ENCODE results near the gene MEF2D.

The MEF2D gene

GRCh38 chr1:156461781-156462647, 38.6 kb downstream of the MEF2D start:
- Histone ChIP-seq H3K79me2 (ENCODE audit: low read length) (no peaks in the 10 kb centered on the region), H3K4me1 (ENCODE audit: low read length) (peaks cover 3% of the 10 kb centered on the region), H3K36me3 (replicated peaks; ENCODE audit: insufficient read depth, low read length) (0 out of 2 replicates have a peak, but pooled peaks cover 3% of the 10 kb centered on the region), H3K9ac (ENCODE audit: low read length) (no peak overlapping the region), H2AFZ (ENCODE audit: low read length) (no peak overlapping the region), H3K4me3 (ENCODE audit: low read length) (no peak overlapping the region), H3K27ac (ENCODE audit: low read length) (no peak overlapping the region), H4K20me1 (ENCODE audit: insufficient read depth, low read length) (no peaks in the 10 kb centered on the region), H3K9me2 (replicated peaks; ENCODE audit: insufficient read depth, low read length) (no peaks in the 10 kb centered on the region), H3K9me3 (replicated peaks; ENCODE audit: insufficient read depth, low read length) (no peaks in the 10 kb centered on the region), H3K27me3 (replicated peaks; ENCODE audit: insufficient read depth, low read length) (no peaks in the 10 kb centered on the region), H3K4me2 (ENCODE audit: low read depth, low read length) (no peak overlapping the region), H3F3A (ENCODE audit: insufficient read depth, low read length) (peaks cover 34% of the 10 kb centered on the region)
- no peak for DNase-seq
- no peak for TF ChIP-seq EZH2 (optimal IDR thresholded peaks at IDR 0.05; ENCODE audit: low read depth, low read length)
- no peak for TF ChIP-seq CTCF (IDR thresholded peaks at IDR 0.05; ENCODE audit: low read length)
- TF ChIP-seq EZH2phosphoT487 (IDR thresholded peaks at IDR 0.05; ENCODE audit: low read length), result no peak

- Histone ChIP-seq H3K4me2 (ENCODE audit: low read depth, low read length) (no peak overlapping the region), H3F3A (ENCODE audit: insufficient read depth, low read length) (peaks cover 40% of the 10 kb centered on the region), H2AFZ (ENCODE audit: low read length) (no peak overlapping the region), H3K4me1 (ENCODE audit: low read length) (peaks cover 5% of the 10 kb centered on the region), H3K9me2 (replicated peaks; ENCODE audit: insufficient read depth, low read length) (no peaks in the 10 kb centered on the region), H3K9ac (ENCODE audit: low read length) (no peak overlapping the region), H3K9me3 (replicated peaks; ENCODE audit: insufficient read depth, low read length) (no peaks in the 10 kb centered on the region), H3K27me3 (replicated peaks; ENCODE audit: insufficient read depth, low read length) (no peaks in the 10 kb centered on the region), H3K36me3 (replicated peaks; ENCODE audit: insufficient read depth, low read length) (0 out of 2 replicates have a peak, but pooled peaks cover under 1% of the 10 kb centered on the region), H3K27ac (ENCODE audit: low read length) (no peak overlapping the region), H3K79me2 (ENCODE audit: low read length) (no peaks in the 10 kb centered on the region), H4K20me1 (ENCODE audit: insufficient read depth, low read length) (no peaks in the 10 kb centered on the region), H3K4me3 (ENCODE audit: low read length) (no peak overlapping the region)
- no peak for DNase-seq
- TF ChIP-seq CTCF (IDR thresholded peaks at IDR 0.05; ENCODE audit: low read length), result no peak
- no peak for TF ChIP-seq EZH2phosphoT487 (IDR thresholded peaks at IDR 0.05; ENCODE audit: low read length)
- no peak for TF ChIP-seq EZH2 (optimal IDR thresholded peaks at IDR 0.05; ENCODE audit: low read depth, low read length)
Measured at GRCh38 chr1:156461109-156461508, 39.5 kb downstream of the MEF2D start.

- Histone ChIP-seq H3F3A (ENCODE audit: insufficient read depth, low read length) (peaks cover 42% of the 10 kb centered on the region), H3K9me2 (replicated peaks; ENCODE audit: insufficient read depth, low read length) (no peaks in the 10 kb centered on the region), H3K9me3 (replicated peaks; ENCODE audit: insufficient read depth, low read length) (no peaks in the 10 kb centered on the region), H3K4me3 (ENCODE audit: low read length) (no peak overlapping the region), H3K27ac (ENCODE audit: low read length) (no peak overlapping the region), H3K4me2 (ENCODE audit: low read depth, low read length) (no peak overlapping the region), H3K36me3 (replicated peaks; ENCODE audit: insufficient read depth, low read length) (no peaks in the 10 kb centered on the region), H3K9ac (ENCODE audit: low read length) (no peak overlapping the region), H3K79me2 (ENCODE audit: low read length) (no peaks in the 10 kb centered on the region), H4K20me1 (ENCODE audit: insufficient read depth, low read length) (no peaks in the 10 kb centered on the region), H3K4me1 (ENCODE audit: low read length) (peaks cover 6% of the 10 kb centered on the region), H3K27me3 (replicated peaks; ENCODE audit: insufficient read depth, low read length) (no peaks in the 10 kb centered on the region), H2AFZ (ENCODE audit: low read length) (no peak overlapping the region)
- no peak for DNase-seq
- TF ChIP-seq EZH2phosphoT487 (IDR thresholded peaks at IDR 0.05; ENCODE audit: low read length) (no peak), CTCF (IDR thresholded peaks at IDR 0.05; ENCODE audit: low read length) (no peak), EZH2 (optimal IDR thresholded peaks at IDR 0.05; ENCODE audit: low read depth, low read length) (no peak)
Measured at GRCh38 chr1:156460525-156460924, 40.0 kb downstream of the MEF2D start.

All from MM.1S (cell line).